GM12878 (cell line): ENCODE data around the gene ABHD17A. TPM values are rescaled to one million over a fixed set of nuclear protein-coding genes. Genes with fewer than 3 reads are reported as not detected.

Experiments
- ATAC-seq: fragments of 200-7000 bp; cut with Tn5 transposase; 3 replicates; pipeline ENCODE4 v1.9.1; 2020; ENCODE audit warnings: mild to moderate bottlenecking, moderate library complexity
- BruUV-seq: library from RNA; stranded (reverse); fragments of 400-500 nt; replicated peaks from 2 replicates; lab custom pipeline; 2021; lab: Mats Ljungman, UMichigan
- CTCF ChIA-PET: fragments of 300-600 bp; sonication (Branson Sonifier 250); formaldehyde crosslinking; extraction: SDS; loops from one replicate; lab custom pipeline; 2021; ENCODE audit warnings: inconsistent platforms; lab: Yijun Ruan, JAX
- POLR2A ChIA-PET: fragments of 350-600 bp; formaldehyde crosslinking; extraction: SDS; loops from one replicate; lab custom pipeline; 2021; ENCODE audit warnings: inconsistent platforms; lab: Charles Lee
- RAD21 ChIA-PET: fragments of 300-600 bp; sonication (Branson Sonifier 250); formaldehyde crosslinking; loops from one replicate; lab custom pipeline; 2023; ENCODE audit warnings: antibody characterized with exemption; ENCODE audit not compliant: unreplicated experiment; lab: Charles Lee
- SMC1A ChIA-PET: fragments of 300-600 bp; sonication (Branson Sonifier 250); formaldehyde crosslinking; loops from one replicate; lab custom pipeline; 2023; ENCODE audit not compliant: unreplicated experiment, uncharacterized antibody; lab: Charles Lee
- DNase-seq: peaks from one replicate; pipeline ENCODE4 v3.0.0-alpha.2; 2011; ENCODE audit warnings: low read depth, low spot score
- FAIRE-seq: peaks from 3 replicates; lab custom pipeline; 2011; peaks lifted over from hg19 to GRCh38; lab: Jason Lieb, UNC
- H2AFZ ChIP-seq: 2 replicates; pipeline ENCODE4 v1.6.0; 2011; ENCODE audit warnings: low read depth, low read length, control low read depth; ENCODE audit not compliant: control insufficient read depth
- H3K27ac ChIP-seq: 2 replicates; pipeline ENCODE4 v1.5.1; 2011; ENCODE audit warnings: control low read depth; ENCODE audit not compliant: control insufficient read depth, insufficient read depth
- H3K27me3 ChIP-seq, 2 experiments: replicated peaks in 1 of 2; 2 replicates each; pipeline versions ENCODE4 v1.6.0 to v1.6.1; 2011; ENCODE audit warnings: low read length in 1 of 2; ENCODE audit not compliant: control insufficient read depth in 2 of 2, insufficient read depth in 2 of 2
- H3K36me3 ChIP-seq, 2 experiments: 2 replicates each; pipeline ENCODE4 v1.5.1; 2011; ENCODE audit warnings: low read length in 1 of 2; ENCODE audit not compliant: control insufficient read depth in 2 of 2, insufficient read depth in 2 of 2
- H3K4me1 ChIP-seq: 2 replicates; pipeline ENCODE4 v1.6.1; 2011; ENCODE audit warnings: mild to moderate bottlenecking, low read length, moderate library complexity, mixed read lengths; ENCODE audit not compliant: control insufficient read depth, insufficient read depth
- H3K4me2 ChIP-seq: 2 replicates; pipeline ENCODE4 v1.6.0; 2011; ENCODE audit warnings: control low read depth; ENCODE audit not compliant: control insufficient read depth, insufficient read depth
- H3K4me3 ChIP-seq: fragments of 200-600 bp; sonication (generic); 2 replicates; pipeline ENCODE4 v1.5.1; 2016
- H3K79me2 ChIP-seq: 2 replicates; pipeline ENCODE4 v1.6.0; 2011; ENCODE audit warnings: low read length; ENCODE audit not compliant: control insufficient read depth, insufficient read depth
- H3K9ac ChIP-seq: 2 replicates; pipeline ENCODE4 v1.8.0; 2011; ENCODE audit warnings: low read length, control low read depth, mixed read lengths; ENCODE audit not compliant: control insufficient read depth, insufficient read depth
- H3K9me3 ChIP-seq: replicated peaks from 3 replicates; pipeline ENCODE4 v1.5.1; 2011; ENCODE audit warnings: mild to moderate bottlenecking, low read length; ENCODE audit not compliant: control insufficient read depth, insufficient read depth
- H4K20me1 ChIP-seq: 2 replicates; pipeline ENCODE4 v1.6.0; 2011; ENCODE audit not compliant: control insufficient read depth, insufficient read depth
- JUND ChIP-seq: IDR thresholded peaks from 2 replicates; pipeline ENCODE4 v1.6.1; 2012; ENCODE audit warnings: low read depth, mild to moderate bottlenecking, low read length, improper control_type of control experiment, moderate library complexity
- KDM1A ChIP-seq: fragments of 200-600 bp; sonication (generic); IDR thresholded peaks from 2 replicates; pipeline ENCODE4 v1.6.1; 2016; ENCODE audit warnings: borderline replicate concordance
- LARP7 ChIP-seq: fragments of 450-650 bp; IDR thresholded peaks from 2 replicates; pipeline ENCODE4 v1.6.1; 2017; ENCODE audit warnings: mild to moderate bottlenecking
- NR2C2 ChIP-seq: IDR thresholded peaks from 2 replicates; pipeline ENCODE4 v1.6.1; 2011; ENCODE audit warnings: borderline replicate concordance, low read depth; ENCODE audit not compliant: control insufficient read depth, insufficient read length
- RELA ChIP-seq: fragments of 450-650 bp; IDR thresholded peaks from 2 replicates; pipeline ENCODE4 v1.8.0; 2014; ENCODE audit warnings: borderline replicate concordance; ENCODE audit not compliant: partially characterized antibody
- ZBTB33 ChIP-seq: fragments of 450-650 bp; IDR thresholded peaks from 2 replicates; pipeline ENCODE4 v1.6.1; 2017; ENCODE audit warnings: mild to moderate bottlenecking
- ZNF24 ChIP-seq: fragments of 450-650 bp; IDR thresholded peaks from 2 replicates; pipeline ENCODE4 v1.6.1; 2017; ENCODE audit warnings: antibody characterized with exemption, mild to moderate bottlenecking
- WGBS: methylation state at CpG from one replicate; pipeline ENCODE4 v1.1.6; 2016; ENCODE audit warnings: low lambda C conversion rate; ENCODE audit not compliant: insufficient replicate concordance, insufficient coverage; ENCODE audit errors: missing lambda C conversion rate; 5-methylcytosine and 5-hydroxymethylcytosine counted together
- in situ Hi-C: fragments of 300-500 bp; cut with MboI; formaldehyde crosslinking; loops from 9 replicates; pipeline ENCODE4 v1.14.3; 2018; ENCODE audit warnings: mixed read lengths
- intact Hi-C: fragments of 100-400 bp; cut with micrococcal nuclease; formaldehyde crosslinking; loops from one replicate; pipeline ENCODE4 v1.14.2; 2022; ENCODE audit not compliant: unreplicated experiment
- polyA plus RNA-seq, 11 experiments: library from polyadenylated mRNA; depleted of rRNA in 4 of 11; unstranded in 6 of 11; stranded (reverse) in 5 of 11; fragments of >200 nt; fragmentation: Nextera tagmentation in 4 of 11; fragmentation: Illumina TruSeq in 1 of 11; extraction: Ambion mirVana in 4 of 11; extraction: Trizol in 1 of 11; gene quantifications; 1 replicate in 1 of 11; 2 replicates in 10 of 11; pipeline versions ENCODE4 v1.2.1 to v1.2.3, GENCODE V29; 2011 to 2016; ENCODE audit warnings: inconsistent platforms in 2 of 11, missing spikeins in 2 of 11, low read depth in 1 of 11
- total RNA-seq, 4 experiments: library from RNA; depleted of rRNA in 3 of 4; stranded (reverse); fragments of >200 nt in 3 of 4; fragmentation: Illumina TruSeq in 1 of 4; extraction: Trizol in 1 of 4; gene quantifications; 2 replicates each; pipeline versions ENCODE4 v1.2.1 to v1.2.3, GENCODE V29; 2013 to 2021

The ABHD17A gene
- total and polyA plus RNA-seq, 10 of the 15 experiments (the other 5 are each of a cell fraction or from before 2014, with no cell fraction given): 0.13 to 126 (median 28.8) TPM; not detected in 1

- CTCF ChIA-PET: interaction anchor here (0.9 kb wide), 1 partner anchor 34 kb away, joined by 3 read pairs; no protein-coding TSS in a partner anchor
- TF ChIP-seq RELA: no peak
- no peak for TF ChIP-seq JUND
- no peak for TF ChIP-seq KDM1A
- no peak for TF ChIP-seq ZNF24
- TF ChIP-seq ZBTB33: no peak
- 0 out of 2 replicates have a peak, but pooled peaks have one; percentile 17 for TF ChIP-seq LARP7
- TF ChIP-seq NR2C2: no peak
- TF ChIP-seq, all 136 proteins: peak for 1
- Histone ChIP-seq H2AFZ (no peak overlapping the region), H3K4me1 (peaks cover 31% of the 10 kb centered on the region), H3K27ac (no peak overlapping the region), H3K79me2 (peaks cover 36% of the 10 kb centered on the region), H3K27me3 (no peaks in the 10 kb centered on the region), H3K4me3 (no peak overlapping the region), H3K4me2 (peak overlapping the region; percentile 60; the same call in 1 of the 2 replicates), H3K9ac (no peak overlapping the region), H4K20me1 (no peaks in the 10 kb centered on the region), H3K9me3 (no peaks in the 10 kb centered on the region), H3K36me3 (no peaks in the 10 kb centered on the region; a peak in 2 of 4 replicates)
- DNase-seq: no peak
- POLR2A ChIA-PET: interaction anchor here (1.0 kb wide), 1 partner anchor 20 kb away, joined by 3 read pairs; no protein-coding TSS in a partner anchor
- SMC1A ChIA-PET: no interaction called here
- RAD21 ChIA-PET: interaction anchor here (0.9 kb wide), 1 partner anchor 33 kb away, joined by 3 read pairs; no protein-coding TSS in a partner anchor
- no peak for ATAC-seq
- WGBS: over 99% methylated on average over 13 of the region's 13 CpGs
- FAIRE-seq: no peak
- no TSS peak for BruUV-seq
- in situ Hi-C loops: no loop called here
- intact Hi-C loops: loop anchor here (5.0 to 10.0 kb wide), 2 partner anchors 109 to 186 kb away; partner anchors contain the start of genes BTBD2, IZUMO4 and MOB3A
Observed at GRCh38 chr19:1908364-1908678, 23.0 kb upstream of the ABHD17A start.
